Ishikawa (cell line): Measurements from ENCODE around the gene TLN1.

ENCODE experiments used
- CEBPB ChIP-seq: IDR thresholded peaks from 2 replicates; pipeline ENCODE4 v1.6.1; 2012
- CREB1 ChIP-seq: IDR thresholded peaks from 2 replicates; pipeline ENCODE4 v1.6.1; 2012; ENCODE audit warnings: low read depth
- EGR1 ChIP-seq: IDR thresholded peaks from 2 replicates; pipeline ENCODE4 v1.6.1; 2012
- EP300 ChIP-seq: IDR thresholded peaks from 2 replicates; pipeline ENCODE4 v1.6.1; 2012; ENCODE audit warnings: borderline replicate concordance
- FOXM1 ChIP-seq: IDR thresholded peaks from 2 replicates; pipeline ENCODE4 v1.6.1; 2012; ENCODE audit warnings: low read depth, borderline replicate concordance
- NFIC ChIP-seq: IDR thresholded peaks from 2 replicates; pipeline ENCODE4 v1.6.1; 2012
- RAD21 ChIP-seq: IDR thresholded peaks from 2 replicates; pipeline ENCODE4 v1.6.1; 2012; ENCODE audit warnings: low read depth
- TAF1 ChIP-seq: IDR thresholded peaks from 2 replicates; pipeline ENCODE4 v1.6.1; 2012; ENCODE audit warnings: low read depth, mild to moderate bottlenecking
- TCF12 ChIP-seq: IDR thresholded peaks from 2 replicates; pipeline ENCODE4 v1.6.1; 2012; ENCODE audit warnings: low read depth
- TEAD4 ChIP-seq: IDR thresholded peaks from 2 replicates; pipeline ENCODE4 v1.6.1; 2012
- YY1 ChIP-seq: IDR thresholded peaks from 2 replicates; pipeline ENCODE4 v1.6.1; 2012; ENCODE audit warnings: low read depth
- ZBTB7A ChIP-seq: IDR thresholded peaks from 2 replicates; pipeline ENCODE4 v1.6.1; 2012; ENCODE audit warnings: low read depth
- TF ChIP-seq, protein P1 (sequence below): IDR thresholded peaks from 2 replicates; pipeline ENCODE4 v1.6.1; 2012
- TF ChIP-seq, protein P2 (sequence below): IDR thresholded peaks from 2 replicates; pipeline ENCODE4 v1.6.1; 2012; ENCODE audit warnings: low read depth, mild to moderate bottlenecking
- TF ChIP-seq, protein P3 (sequence below): IDR thresholded peaks from 2 replicates; pipeline ENCODE4 v1.6.1; 2012

Gene TLN1

DNA sequence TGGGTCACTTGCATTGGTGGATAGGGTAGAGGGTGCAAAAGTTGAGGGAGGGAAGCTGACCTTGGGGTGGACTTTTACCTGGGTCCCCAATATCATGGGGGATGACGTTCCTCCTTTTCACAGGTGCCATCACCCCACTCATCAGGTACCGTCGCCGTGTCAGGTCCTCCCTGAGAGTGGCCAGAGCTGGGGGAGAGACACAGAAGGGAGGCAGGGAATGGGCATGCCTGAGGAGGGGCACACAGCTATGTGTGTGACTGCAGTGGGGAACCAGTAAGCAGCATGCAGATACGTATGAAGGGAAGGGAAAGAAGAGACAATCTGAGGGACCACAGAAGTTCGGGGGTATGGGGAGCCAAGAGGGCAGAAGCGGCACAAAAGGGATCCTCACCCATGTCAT lies 6.9 kb upstream of the TLN1 start:
- TF ChIP-seq CREB1 (no peak), EGR1 (no peak), TAF1 (no peak), TCF12 (no peak), NFIC (no peak), TEAD4 (no peak)
- TF ChIP-seq, protein P1, sequence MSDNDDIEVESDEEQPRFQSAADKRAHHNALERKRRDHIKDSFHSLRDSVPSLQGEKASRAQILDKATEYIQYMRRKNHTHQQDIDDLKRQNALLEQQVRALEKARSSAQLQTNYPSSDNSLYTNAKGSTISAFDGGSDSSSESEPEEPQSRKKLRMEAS = no peak
- TF ChIP-seq, protein P2, sequence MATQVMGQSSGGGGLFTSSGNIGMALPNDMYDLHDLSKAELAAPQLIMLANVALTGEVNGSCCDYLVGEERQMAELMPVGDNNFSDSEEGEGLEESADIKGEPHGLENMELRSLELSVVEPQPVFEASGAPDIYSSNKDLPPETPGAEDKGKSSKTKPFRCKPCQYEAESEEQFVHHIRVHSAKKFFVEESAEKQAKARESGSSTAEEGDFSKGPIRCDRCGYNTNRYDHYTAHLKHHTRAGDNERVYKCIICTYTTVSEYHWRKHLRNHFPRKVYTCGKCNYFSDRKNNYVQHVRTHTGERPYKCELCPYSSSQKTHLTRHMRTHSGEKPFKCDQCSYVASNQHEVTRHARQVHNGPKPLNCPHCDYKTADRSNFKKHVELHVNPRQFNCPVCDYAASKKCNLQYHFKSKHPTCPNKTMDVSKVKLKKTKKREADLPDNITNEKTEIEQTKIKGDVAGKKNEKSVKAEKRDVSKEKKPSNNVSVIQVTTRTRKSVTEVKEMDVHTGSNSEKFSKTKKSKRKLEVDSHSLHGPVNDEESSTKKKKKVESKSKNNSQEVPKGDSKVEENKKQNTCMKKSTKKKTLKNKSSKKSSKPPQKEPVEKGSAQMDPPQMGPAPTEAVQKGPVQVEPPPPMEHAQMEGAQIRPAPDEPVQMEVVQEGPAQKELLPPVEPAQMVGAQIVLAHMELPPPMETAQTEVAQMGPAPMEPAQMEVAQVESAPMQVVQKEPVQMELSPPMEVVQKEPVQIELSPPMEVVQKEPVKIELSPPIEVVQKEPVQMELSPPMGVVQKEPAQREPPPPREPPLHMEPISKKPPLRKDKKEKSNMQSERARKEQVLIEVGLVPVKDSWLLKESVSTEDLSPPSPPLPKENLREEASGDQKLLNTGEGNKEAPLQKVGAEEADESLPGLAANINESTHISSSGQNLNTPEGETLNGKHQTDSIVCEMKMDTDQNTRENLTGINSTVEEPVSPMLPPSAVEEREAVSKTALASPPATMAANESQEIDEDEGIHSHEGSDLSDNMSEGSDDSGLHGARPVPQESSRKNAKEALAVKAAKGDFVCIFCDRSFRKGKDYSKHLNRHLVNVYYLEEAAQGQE = no peak

DNA sequence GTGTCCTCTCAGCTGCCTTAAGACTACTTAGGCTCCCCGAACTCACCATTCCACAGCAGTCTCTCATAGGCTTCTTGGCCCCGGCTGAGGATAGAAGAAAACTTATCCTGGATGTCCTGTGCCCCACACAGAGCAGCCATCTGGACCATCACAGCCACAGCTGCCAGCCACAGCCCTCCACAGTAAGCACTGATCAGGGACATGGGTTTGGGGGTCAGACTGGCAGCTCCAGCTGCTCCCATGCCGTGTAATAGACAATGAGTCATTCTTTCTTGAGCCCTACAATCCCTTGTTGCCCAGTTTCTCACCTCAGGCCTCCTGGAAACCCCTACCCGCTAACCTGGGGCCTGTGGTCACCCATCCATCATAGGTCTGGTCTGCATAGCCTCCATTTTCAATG lies 6.2 kb upstream of the TLN1 start:
- TF ChIP-seq TEAD4 (no peak), TCF12 (no peak), ZBTB7A (no peak), YY1 (no peak), FOXM1 (no peak), TAF1 (no peak), NFIC (no peak), CEBPB (no peak), RAD21 (no peak), EGR1 (no peak), CREB1 (no peak), EP300 (no peak)
- TF ChIP-seq, protein P3, sequence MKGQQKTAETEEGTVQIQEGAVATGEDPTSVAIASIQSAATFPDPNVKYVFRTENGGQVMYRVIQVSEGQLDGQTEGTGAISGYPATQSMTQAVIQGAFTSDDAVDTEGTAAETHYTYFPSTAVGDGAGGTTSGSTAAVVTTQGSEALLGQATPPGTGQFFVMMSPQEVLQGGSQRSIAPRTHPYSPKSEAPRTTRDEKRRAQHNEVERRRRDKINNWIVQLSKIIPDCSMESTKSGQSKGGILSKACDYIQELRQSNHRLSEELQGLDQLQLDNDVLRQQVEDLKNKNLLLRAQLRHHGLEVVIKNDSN = no peak
- TF ChIP-seq, protein P1 = no peak
- TF ChIP-seq, protein P2 = no peak

DNA sequence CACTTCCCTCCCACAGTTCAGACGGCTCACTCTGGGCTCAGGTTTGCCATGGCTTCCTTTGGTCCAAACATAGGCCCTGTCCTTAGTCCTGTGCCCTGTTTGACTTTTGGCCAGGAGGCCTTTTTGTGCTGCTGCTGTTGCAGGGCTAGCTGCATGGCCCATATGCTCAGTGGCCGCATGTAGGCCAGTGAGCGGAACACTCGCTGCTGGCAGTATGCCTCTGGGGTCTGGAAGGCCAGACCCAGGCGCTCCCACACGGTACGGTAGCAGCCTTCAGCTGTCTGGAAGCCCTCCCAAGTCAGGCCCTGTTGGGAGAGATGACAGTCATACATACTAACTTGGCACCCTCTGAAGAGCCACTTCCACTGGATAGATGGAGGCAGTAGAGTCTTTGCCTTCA lies 5.1 kb upstream of the TLN1 start:
- TF ChIP-seq, protein P1 = no peak
- TF ChIP-seq TAF1 = no peak
- TF ChIP-seq NFIC = no peak
- TF ChIP-seq YY1 = no peak
- no peak for TF ChIP-seq ZBTB7A
- TF ChIP-seq TCF12 = no peak
- no peak for TF ChIP-seq CREB1
- TF ChIP-seq CEBPB = no peak
- no peak for TF ChIP-seq RAD21
- no peak for TF ChIP-seq FOXM1
- no peak for TF ChIP-seq EGR1

DNA sequence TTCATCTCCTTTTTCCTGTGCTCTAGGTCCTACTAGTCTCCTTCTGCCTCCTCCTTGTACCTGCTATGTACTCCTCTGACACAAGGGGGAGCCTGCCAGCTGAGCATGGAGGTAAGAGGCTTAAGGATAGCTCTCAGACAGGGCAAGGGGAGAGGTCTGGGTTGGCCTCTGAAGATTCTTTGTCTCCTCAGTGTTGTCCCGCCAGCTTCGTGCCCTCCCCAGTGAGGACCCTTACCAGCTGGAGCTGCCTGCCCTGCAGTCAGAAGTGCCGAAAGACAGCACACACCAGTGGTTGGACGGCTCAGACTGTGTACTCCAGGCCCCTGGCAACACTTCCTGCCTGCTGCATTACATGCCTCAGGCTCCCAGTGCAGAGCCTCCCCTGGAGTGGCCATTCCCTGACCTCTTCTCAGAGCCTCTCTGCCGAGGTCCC lies 4.2 kb upstream of the TLN1 start:
- TF ChIP-seq NFIC = no peak
- no peak for TF ChIP-seq ZBTB7A
- TF ChIP-seq CEBPB = no peak
- peak; percentile 65 for TF ChIP-seq RAD21

DNA sequence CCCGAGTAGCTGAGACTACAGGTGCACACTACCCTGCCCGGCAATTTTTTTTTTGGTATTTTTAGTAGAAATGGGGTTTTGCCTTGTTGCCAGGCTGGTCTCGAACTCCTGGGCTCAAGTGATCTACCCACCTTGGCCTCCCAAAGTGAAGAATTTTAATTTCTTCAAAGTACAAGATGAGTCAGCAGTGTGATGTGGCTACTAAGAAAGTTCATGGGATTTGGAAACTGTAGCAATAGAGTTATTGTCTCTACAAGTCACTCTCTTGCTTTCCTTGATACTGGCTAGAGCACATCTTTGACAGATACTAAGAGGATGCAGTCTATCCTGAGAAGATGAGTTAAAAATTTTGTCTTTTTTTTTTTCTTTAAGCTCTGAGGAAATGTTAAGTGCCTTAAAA lies 2.1 kb upstream of the TLN1 start:
- TF ChIP-seq EGR1 (no peak), TAF1 (no peak), ZBTB7A (no peak), CREB1 (no peak), TCF12 (no peak), RAD21 (no peak), TEAD4 (no peak), FOXM1 (no peak), CEBPB (no peak)
- TF ChIP-seq, protein P1 = no peak
- TF ChIP-seq, protein P2 = no peak
- TF ChIP-seq, protein P3 = no peak
